H1 (cell line): ENCODE measurements around the gene DNAJB12. TPM values are rescaled to one million over a fixed set of nuclear protein-coding genes. Genes with fewer than 3 reads are reported as not detected.

Experiments used
- BRCA1 ChIP-seq: IDR thresholded peaks from 2 replicates; pipeline ENCODE4 v1.6.1; 2012; ENCODE audit warnings: low read depth, low read length, improper control_type of control experiment
- CBX8 ChIP-seq: fragments of 300-800, 300-1000 bp; sonication (generic); IDR thresholded peaks from 2 replicates; pipeline ENCODE4 v1.7.1; 2016; ENCODE audit warnings: low read depth, low read length, borderline replicate concordance
- NRF1 ChIP-seq: IDR thresholded peaks from 2 replicates; pipeline ENCODE4 v1.6.1; 2011; ENCODE audit warnings: mild to moderate bottlenecking, low read depth, low read length, improper control_type of control experiment
- POLR2A ChIP-seq, 2 experiments: IDR thresholded peaks; 1 replicate in 1 of 2; 2 replicates in 1 of 2; pipeline ENCODE4 v1.6.1; 2011; ENCODE audit warnings: low read depth in 2 of 2, low read length in 2 of 2, mild to moderate bottlenecking in 2 of 2; ENCODE audit errors: control extremely low read depth in 1 of 2
- RNF2 ChIP-seq: fragments of 200-900, 300-1000 bp; sonication (generic); IDR thresholded peaks from 2 replicates; pipeline ENCODE4 v1.7.1; 2016; ENCODE audit warnings: borderline replicate concordance, low read depth, mild to moderate bottlenecking, antibody characterized with exemption, low read length; ENCODE audit not compliant: poor library complexity, severe bottlenecking; ENCODE audit errors: missing control alignments
- RXRA ChIP-seq: IDR thresholded peaks from 2 replicates; pipeline ENCODE4 v1.6.1; 2011; ENCODE audit warnings: low read depth, mild to moderate bottlenecking, low read length, moderate library complexity; ENCODE audit not compliant: insufficient read depth
- TBP ChIP-seq: IDR thresholded peaks from 2 replicates; pipeline ENCODE4 v1.6.1; 2011; ENCODE audit warnings: low read depth, low read length, improper control_type of control experiment
- USF2 ChIP-seq: IDR thresholded peaks from 2 replicates; pipeline ENCODE4 v1.6.1; 2011; ENCODE audit warnings: low read length, improper control_type of control experiment
- polyA plus RNA-seq, 7 experiments: library from polyadenylated mRNA; depleted of rRNA in 3 of 7; stranded (reverse) in 5 of 7; unstranded in 2 of 7; fragments of >200 nt in 5 of 7; fragments of 200-250 nt in 2 of 7; gene quantifications; 1 replicate in 5 of 7; 2 replicates in 1 of 7; 4 replicates in 1 of 7; pipeline versions ENCODE4 v1.2.1 to v1.2.3, GENCODE V29; 2011 to 2013; ENCODE audit warnings: missing spikeins in 2 of 7, mixed read lengths in 2 of 7
- total RNA-seq: library from RNA; stranded (reverse); fragmentation: NEBNext Ultra II Directional; extraction: Animal tissue kit (Norgen Biotek cat#: 25700); gene quantifications from 2 replicates; pipeline ENCODE4 v1.2.1, GENCODE V29; 2021
- TF ChIP-seq, protein P1 (sequence below): IDR thresholded peaks from 2 replicates; pipeline ENCODE4 v1.6.1; 2012; ENCODE audit warnings: low read length, inconsistent platforms

Gene DNAJB12
- total and polyA plus RNA-seq, 2 of the 8 experiments (the other 6 are each of a cell fraction or from before 2014, with no cell fraction given), result 10.8 to 20.5 TPM

GRCh38 chr10:72316748-72317435, 37.8 kb downstream of the DNAJB12 start (continued):
- no peak for TF ChIP-seq USF2
- TF ChIP-seq BRCA1, result no peak
- no peak for TF ChIP-seq RNF2
- TF ChIP-seq POLR2A (IDR thresholded peaks at IDR 0.05; ENCODE audit: control extremely low read depth in 1 of 2, low read depth in 2 of 2, low read length in 2 of 2), result no peak
- TF ChIP-seq RXRA, result no peak
- TF ChIP-seq, protein P1, sequence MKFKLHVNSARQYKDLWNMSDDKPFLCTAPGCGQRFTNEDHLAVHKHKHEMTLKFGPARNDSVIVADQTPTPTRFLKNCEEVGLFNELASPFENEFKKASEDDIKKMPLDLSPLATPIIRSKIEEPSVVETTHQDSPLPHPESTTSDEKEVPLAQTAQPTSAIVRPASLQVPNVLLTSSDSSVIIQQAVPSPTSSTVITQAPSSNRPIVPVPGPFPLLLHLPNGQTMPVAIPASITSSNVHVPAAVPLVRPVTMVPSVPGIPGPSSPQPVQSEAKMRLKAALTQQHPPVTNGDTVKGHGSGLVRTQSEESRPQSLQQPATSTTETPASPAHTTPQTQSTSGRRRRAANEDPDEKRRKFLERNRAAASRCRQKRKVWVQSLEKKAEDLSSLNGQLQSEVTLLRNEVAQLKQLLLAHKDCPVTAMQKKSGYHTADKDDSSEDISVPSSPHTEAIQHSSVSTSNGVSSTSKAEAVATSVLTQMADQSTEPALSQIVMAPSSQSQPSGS, result no peak
- TF ChIP-seq TBP, result no peak
- no peak for TF ChIP-seq CBX8
- no peak for TF ChIP-seq NRF1
- TF ChIP-seq, all 59 proteins: peak for 0
